HG03342 (cell line): Measurements from ENCODE around the gene TTLL7.
A peak's percentile ranks its signal among the peaks of the same experiment; 100 is the strongest.

Source experiments
- ATAC-seq: cut with Tn5 transposase; IDR thresholded peaks from one replicate; pipeline ENCODE4 v1.9.1; 2021; ENCODE audit warnings: mild to moderate bottlenecking, moderate library complexity; ENCODE audit not compliant: unreplicated experiment

Gene TTLL7

GRCh38 chr1:83998498-83999315 lies at the start of gene TTLL7:
TSS of gene TTLL7 (minus strand) at chr1:83999132. CDS start at chr1:83952211, 46,921 bp downstream.
- peak; percentile 79 for ATAC-seq

- ATAC-seq: no peak
Measured at GRCh38 chr1:84042461-84042860, 43.5 kb upstream of the TTLL7 start.

- ATAC-seq: no peak
Measured at GRCh38 chr1:84037758-84038611, 39.1 kb upstream of the TTLL7 start.

GRCh38 chr1:84031802-84032327 lies 32.9 kb upstream of the TTLL7 start:
- no peak for ATAC-seq

DNA sequence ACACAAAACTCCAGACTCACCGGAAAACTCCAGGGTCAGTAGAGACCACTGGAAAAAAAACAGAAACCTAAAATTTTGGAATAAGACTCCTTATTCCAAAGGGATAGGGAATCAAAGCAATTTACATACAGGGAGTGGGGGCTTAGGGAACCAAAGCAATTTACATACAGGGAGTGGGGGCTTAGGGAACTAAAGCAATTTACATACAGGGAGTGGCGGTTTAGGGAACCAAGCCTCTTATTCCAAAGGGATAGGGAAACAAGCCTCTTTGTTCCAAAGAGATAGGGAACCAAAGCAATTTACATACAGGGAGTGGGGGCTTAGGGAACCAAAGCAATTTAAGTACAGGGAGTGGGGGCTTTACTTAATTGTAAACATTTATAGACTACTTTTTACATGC lies 28.4 kb upstream of the TTLL7 start:
- no peak for ATAC-seq

GRCh38 chr1:84025966-84026365 lies 27.0 kb upstream of the TTLL7 start:
- no peak for ATAC-seq

DNA sequence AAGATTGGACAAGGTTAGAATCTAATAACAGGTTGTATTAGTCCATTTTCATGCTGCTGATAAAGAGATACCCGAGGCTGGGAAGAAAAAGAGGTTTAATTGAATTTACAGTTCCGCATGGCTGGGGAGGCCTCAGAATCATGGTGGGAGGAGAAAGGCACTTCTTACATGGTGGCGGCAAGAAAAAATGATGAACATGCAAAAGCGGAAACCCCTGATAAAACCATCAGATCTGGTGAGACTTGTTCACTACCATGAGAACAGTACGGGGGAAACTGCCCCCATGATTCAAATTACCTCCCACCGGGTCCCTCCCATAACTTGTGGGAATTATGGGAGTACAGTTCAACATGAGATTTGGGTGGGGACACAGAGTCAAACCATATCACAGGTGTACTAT lies 22.9 kb upstream of the TTLL7 start:
- ATAC-seq: no peak

- no peak for ATAC-seq
Measured at GRCh38 chr1:84020151-84020550, 21.2 kb upstream of the TTLL7 start.

DNA sequence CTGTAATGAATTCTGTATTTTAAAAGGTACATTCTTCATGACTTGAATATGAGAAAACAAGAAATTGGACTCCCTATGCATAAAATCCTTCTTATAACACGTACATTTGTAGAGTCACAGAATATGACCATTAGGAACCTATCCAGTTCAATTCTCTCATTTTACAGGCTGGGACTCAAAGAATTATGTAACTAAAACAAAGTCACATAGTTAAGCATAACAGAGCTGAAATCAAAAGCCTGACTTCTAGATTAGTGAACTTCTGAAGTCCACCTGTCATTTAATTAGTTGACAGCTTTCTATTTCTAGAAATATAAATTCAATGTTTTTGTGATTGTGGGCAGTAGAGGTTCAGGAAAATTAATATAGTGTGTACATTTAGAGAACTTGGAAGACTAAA lies 20.3 kb upstream of the TTLL7 start:
- ATAC-seq: no peak

- ATAC-seq: no peak
Measured at GRCh38 chr1:84013708-84014107, 14.8 kb upstream of the TTLL7 start.

- no peak for ATAC-seq
Measured at GRCh38 chr1:84012018-84012417, 13.1 kb upstream of the TTLL7 start.

DNA sequence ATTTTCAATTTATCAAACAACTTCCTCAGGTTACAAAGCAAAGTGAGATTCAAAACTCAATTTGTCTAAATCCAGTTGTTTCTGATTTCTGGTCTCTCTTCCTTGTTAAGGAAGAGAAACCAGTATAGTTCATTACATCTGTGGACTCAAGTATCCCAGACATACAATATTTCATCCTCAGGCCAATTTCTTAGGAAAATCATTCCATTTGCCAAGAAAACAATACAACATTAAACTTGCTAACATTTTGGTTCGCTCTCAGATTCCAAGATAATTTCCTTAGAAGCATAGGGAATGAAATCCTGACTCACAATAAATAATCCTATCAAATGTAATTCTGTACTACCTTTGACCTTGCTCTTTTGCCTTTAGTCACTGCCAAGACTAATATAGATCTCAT lies 11.2 kb upstream of the TTLL7 start:
- ATAC-seq: no peak

DNA sequence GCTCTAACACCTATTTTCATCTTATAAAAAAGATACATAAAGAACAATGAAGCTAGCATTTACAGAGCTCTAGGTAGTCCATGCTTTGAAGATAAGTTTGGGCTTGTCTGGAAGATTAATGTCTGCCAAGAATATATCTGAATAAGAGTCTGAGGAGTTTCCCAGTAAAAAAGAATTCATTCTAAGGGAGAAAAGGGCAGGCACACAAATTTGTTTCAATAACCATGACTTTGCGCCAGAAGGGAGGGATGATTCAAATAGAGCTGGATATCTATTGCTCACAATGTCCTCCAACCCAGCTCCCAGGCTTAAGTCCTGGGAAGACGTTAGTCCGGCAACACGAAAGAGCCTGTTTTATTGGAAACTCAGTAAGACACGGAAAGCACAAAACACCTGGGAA lies 9.7 kb upstream of the TTLL7 start:
- ATAC-seq: no peak

DNA sequence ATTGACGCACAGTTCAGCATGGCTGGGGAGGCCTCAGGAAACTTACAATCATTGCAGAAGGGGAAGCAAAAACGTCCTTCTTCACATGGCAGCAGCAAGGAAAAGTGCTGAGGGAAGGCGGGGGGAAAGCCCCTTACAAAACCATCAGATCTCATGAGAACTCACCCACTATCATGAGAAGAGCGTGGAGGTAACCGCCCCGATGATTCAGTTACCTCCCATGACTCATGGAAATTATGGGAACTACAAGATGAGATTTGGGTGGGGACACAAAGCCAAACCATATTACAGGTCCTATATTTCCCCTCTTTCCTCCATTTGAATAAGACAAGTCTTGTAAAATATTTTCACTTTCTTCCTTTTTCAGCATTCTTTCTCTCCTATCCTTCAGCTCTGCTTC lies 7.7 kb upstream of the TTLL7 start:
- no peak for ATAC-seq

GRCh38 chr1:84001501-84001900 lies 2.6 kb upstream of the TTLL7 start:
- ATAC-seq: no peak

DNA sequence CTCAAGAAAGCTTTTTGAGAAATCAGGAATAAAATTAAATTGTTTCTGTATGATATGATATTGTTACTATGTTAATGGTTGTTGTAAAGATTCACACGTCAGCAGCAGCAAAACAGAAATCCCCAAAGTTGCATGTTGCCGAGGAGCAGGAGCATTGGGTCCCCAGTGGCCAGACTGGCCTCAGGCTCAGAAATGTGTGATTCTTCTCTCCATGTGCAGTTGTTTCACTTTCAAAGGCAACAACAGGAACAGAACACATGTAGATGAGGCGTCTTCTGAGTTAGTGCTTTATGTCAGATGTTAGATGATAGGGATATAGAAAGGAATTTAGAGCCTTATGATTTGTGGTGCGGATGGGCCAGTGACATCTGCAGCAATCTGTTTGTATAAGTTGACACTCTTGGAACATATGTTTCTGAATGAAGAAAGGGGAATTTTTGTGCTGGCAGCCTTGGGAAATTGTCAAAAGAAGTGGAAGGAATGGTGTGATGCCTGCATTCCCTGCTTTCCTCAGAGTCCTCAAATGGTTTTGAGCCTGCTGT lies 2.1 kb upstream of the TTLL7 start:
- no peak for ATAC-seq

GRCh38 chr1:84000196-84000885 lies 1.4 kb upstream of the TTLL7 start:
- ATAC-seq: no peak

DNA sequence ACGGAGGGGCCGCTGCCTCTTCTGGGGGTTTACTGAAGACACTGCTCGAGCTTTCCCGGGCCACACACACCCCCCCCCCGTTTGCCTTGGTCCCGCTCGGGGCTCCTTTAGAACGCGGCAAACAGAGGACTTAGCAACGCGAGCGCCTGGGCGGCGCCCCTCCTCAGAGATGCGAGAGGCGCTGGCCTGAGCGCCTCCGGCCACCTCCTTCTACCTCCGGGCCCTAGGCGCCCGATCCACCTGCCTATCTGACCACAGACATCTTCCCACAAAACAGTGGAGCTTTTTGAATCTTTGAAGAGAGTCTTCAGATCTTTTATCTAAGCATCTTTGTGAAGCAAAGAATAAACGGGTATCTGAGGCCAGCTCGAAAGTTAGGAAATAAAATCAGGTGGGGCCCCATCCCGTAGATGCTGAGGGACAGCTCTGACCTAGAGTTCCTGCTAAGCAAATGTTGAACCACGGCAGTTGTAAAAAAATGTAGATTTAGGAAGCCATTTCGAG lies 436 bp upstream of the TTLL7 start:
- peak; percentile 81 for ATAC-seq

- no peak for ATAC-seq
Measured at GRCh38 chr1:83998205-83998497, 781 bp downstream of the TTLL7 start.

- no peak for ATAC-seq
Measured at GRCh38 chr1:83997631-83998030, 1.3 kb downstream of the TTLL7 start.

- no peak for ATAC-seq
Measured at GRCh38 chr1:83996621-83997020, 2.3 kb downstream of the TTLL7 start.
